OCI-LY7 (cell line): Measurements from ENCODE around the gene C1orf210. TPM values are rescaled to one million over a fixed set of nuclear protein-coding genes. Genes with fewer than 3 reads are reported as not detected.

Experiments
- BruUV-seq: library from RNA; stranded (reverse); fragments of 400-500 nt; replicated peaks from 2 replicates; lab custom pipeline; 2021; lab: Mats Ljungman, UMichigan
- CTCF ChIA-PET: fragments of 300-600 bp; sonication (Branson Sonifier 250); formaldehyde crosslinking; loops from one replicate; lab custom pipeline; 2022; ENCODE audit warnings: antibody characterized with exemption; ENCODE audit not compliant: unreplicated experiment; lab: Charles Lee
- POLR2A ChIA-PET: fragments of 300-600 bp; sonication (Branson Sonifier 250); formaldehyde crosslinking; loops from one replicate; lab custom pipeline; 2022; ENCODE audit warnings: antibody characterized with exemption; lab: Charles Lee
- DNase-seq: peaks from one replicate; pipeline ENCODE4 v3.0.0-alpha.2; 2015; ENCODE audit warnings: low spot score
- H2AFZ ChIP-seq: fragments of 200-600 bp; sonication (generic), shearing (Covaris generic); 2 replicates; pipeline ENCODE4 v1.6.1; 2014; ENCODE audit warnings: mild to moderate bottlenecking, antibody characterized with exemption, low read length, moderate library complexity
- H3K27ac ChIP-seq: fragments of 200-600 bp; sonication (generic); 2 replicates; pipeline ENCODE4 v1.5.1; 2014; ENCODE audit warnings: mixed run types, low read depth, mild to moderate bottlenecking, moderate library complexity, low read length, inconsistent platforms; ENCODE audit not compliant: poor library complexity, severe bottlenecking
- H3K36me3 ChIP-seq: fragments of 200-600 bp; sonication (generic); 2 replicates; pipeline ENCODE4 v1.6.1; 2014; ENCODE audit warnings: mild to moderate bottlenecking, antibody characterized with exemption, low read length, moderate library complexity, mixed read lengths; ENCODE audit not compliant: insufficient read depth
- H3K4me1 ChIP-seq: fragments of 200-600 bp; sonication (generic); 2 replicates; pipeline ENCODE4 v1.5.1; 2014; ENCODE audit warnings: mild to moderate bottlenecking, low read length; ENCODE audit not compliant: insufficient read depth, poor library complexity, severe bottlenecking
- H3K4me2 ChIP-seq: fragments of 200-600 bp; sonication (generic); 2 replicates; pipeline ENCODE4 v1.6.1; 2014; ENCODE audit warnings: mild to moderate bottlenecking, low read length
- H3K4me3 ChIP-seq: fragments of 200-600 bp; sonication (generic); 2 replicates; pipeline ENCODE4 v1.5.1; 2014; ENCODE audit warnings: mild to moderate bottlenecking, low read depth, low read length; ENCODE audit not compliant: poor library complexity, severe bottlenecking
- H3K79me2 ChIP-seq: fragments of 200-600 bp; sonication (generic); 2 replicates; pipeline ENCODE4 v1.6.1; 2016; ENCODE audit warnings: low read depth, mild to moderate bottlenecking, low read length, moderate library complexity, mixed read lengths; ENCODE audit not compliant: insufficient read depth
- H3K9me2 ChIP-seq: fragments of 200-600 bp; sonication (generic); 2 replicates; pipeline ENCODE4 v1.6.1; 2016; ENCODE audit warnings: mild to moderate bottlenecking, low read length, mixed read lengths; ENCODE audit not compliant: insufficient read depth
- H3K9me3 ChIP-seq: fragments of 200-600 bp; sonication (generic); 2 replicates; pipeline ENCODE4 v1.6.1; 2014; ENCODE audit warnings: mild to moderate bottlenecking, mixed run types, low read length, mixed read lengths
- H4K20me1 ChIP-seq: fragments of 200-600 bp; sonication (generic); 2 replicates; pipeline ENCODE4 v1.6.1; 2014; ENCODE audit warnings: mild to moderate bottlenecking, antibody characterized with exemption, low read length, moderate library complexity, mixed read lengths; ENCODE audit not compliant: insufficient read depth
- EZH2phosphoT487 ChIP-seq: fragments of 200-600 bp; sonication (generic); IDR thresholded peaks from 2 replicates; pipeline ENCODE4 v1.6.1; 2018; ENCODE audit warnings: low read depth, borderline replicate concordance, mild to moderate bottlenecking, mixed run types, antibody characterized with exemption, low read length, moderate library complexity, mixed read lengths
- intact Hi-C: fragments of 100-400 bp; cut with micrococcal nuclease; formaldehyde crosslinking; loops from one replicate; pipeline ENCODE4 v1.10.0; 2022; ENCODE audit not compliant: unreplicated experiment
- total RNA-seq, 2 experiments: library from RNA; depleted of rRNA in 1 of 2; stranded (reverse); fragments of >200 nt in 1 of 2; shearing (Covaris generic) in 1 of 2; gene quantifications; 2 replicates each; pipeline ENCODE4 v1.2.3, GENCODE V29; 2014 to 2022
- TF ChIP-seq, protein P1 (sequence below): fragments of 200-600 bp; sonication (generic); conservative IDR thresholded peaks from 2 replicates; pipeline ENCODE4 v1.5.1; 2014; ENCODE audit warnings: mild to moderate bottlenecking, antibody characterized with exemption, low read length, moderate library complexity, mixed read lengths

C1orf210 gene
- total RNA-seq, 2 experiments from 2014 or later = not detected

DNA sequence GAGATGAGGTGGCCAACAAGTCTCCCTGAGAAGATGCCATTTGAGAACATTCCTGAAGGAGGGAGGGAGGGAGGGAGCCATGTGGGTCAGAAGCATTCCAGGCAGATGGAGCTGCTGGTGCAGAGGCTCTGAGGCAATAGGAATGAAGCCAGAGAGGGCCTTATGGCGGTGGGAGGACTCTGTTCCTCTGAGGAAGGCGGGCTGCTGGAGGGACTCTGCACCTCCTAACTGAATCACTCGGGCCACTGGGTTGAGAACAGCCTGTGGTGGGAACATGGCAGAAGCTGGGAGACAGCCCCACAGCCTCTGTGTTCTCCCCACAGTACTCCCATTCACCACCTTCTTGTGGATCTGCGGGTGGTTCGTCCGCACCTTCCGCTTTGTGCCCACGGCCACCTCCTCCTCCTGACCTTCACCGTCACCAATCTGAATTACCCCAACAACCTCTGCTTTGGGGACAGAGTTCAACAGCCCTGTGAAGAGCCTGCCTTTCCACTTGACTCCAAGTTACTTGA is 18.0 kb downstream of the C1orf210 start:
- Histone ChIP-seq H3K4me2 (no peak overlapping the region), H3K4me1 (no peaks in the 10 kb centered on the region), H4K20me1 (no peaks in the 10 kb centered on the region), H3K79me2 (no peaks in the 10 kb centered on the region), H3K4me3 (no peak overlapping the region), H3K27ac (no peak overlapping the region), H3K9me2 (no peaks in the 10 kb centered on the region), H2AFZ (no peak overlapping the region), H3K9me3 (peaks cover 11% of the 10 kb centered on the region; the same call in 1 of the 2 replicates), H3K36me3 (no peaks in the 10 kb centered on the region)
- no TSS peak for BruUV-seq
- CTCF ChIA-PET = no interaction called here
- TF ChIP-seq, protein P1, sequence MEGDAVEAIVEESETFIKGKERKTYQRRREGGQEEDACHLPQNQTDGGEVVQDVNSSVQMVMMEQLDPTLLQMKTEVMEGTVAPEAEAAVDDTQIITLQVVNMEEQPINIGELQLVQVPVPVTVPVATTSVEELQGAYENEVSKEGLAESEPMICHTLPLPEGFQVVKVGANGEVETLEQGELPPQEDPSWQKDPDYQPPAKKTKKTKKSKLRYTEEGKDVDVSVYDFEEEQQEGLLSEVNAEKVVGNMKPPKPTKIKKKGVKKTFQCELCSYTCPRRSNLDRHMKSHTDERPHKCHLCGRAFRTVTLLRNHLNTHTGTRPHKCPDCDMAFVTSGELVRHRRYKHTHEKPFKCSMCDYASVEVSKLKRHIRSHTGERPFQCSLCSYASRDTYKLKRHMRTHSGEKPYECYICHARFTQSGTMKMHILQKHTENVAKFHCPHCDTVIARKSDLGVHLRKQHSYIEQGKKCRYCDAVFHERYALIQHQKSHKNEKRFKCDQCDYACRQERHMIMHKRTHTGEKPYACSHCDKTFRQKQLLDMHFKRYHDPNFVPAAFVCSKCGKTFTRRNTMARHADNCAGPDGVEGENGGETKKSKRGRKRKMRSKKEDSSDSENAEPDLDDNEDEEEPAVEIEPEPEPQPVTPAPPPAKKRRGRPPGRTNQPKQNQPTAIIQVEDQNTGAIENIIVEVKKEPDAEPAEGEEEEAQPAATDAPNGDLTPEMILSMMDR = no peak
- TF ChIP-seq EZH2phosphoT487 = no peak
- intact Hi-C loops = no loop called here
- DNase-seq = no peak
- POLR2A ChIA-PET = no interaction called here

DNA sequence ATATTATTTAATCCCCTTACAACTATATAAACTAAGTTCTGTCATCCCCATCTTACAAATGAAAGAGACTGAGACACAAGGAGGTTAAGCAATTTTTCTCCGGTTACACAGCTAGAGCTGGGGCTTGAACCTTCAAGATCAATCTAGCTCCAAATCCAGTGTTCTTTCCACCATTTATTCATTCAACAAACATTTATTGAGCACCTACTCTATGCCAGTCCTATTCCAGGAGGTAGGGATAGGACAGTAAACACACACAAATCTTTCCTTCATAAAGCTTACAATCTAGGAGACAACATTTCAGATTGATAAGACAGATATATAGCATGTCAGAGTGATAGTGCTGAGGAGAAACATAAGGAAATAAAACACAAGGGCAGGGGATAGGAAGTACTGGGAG is 18.5 kb downstream of the C1orf210 start:
- TF ChIP-seq, protein P1 = no peak
- no peak for TF ChIP-seq EZH2phosphoT487
- no peak overlapping the region for H3K27ac ChIP-seq
- DNase-seq = no peak
- no TSS peak for BruUV-seq
- intact Hi-C loops = no loop called here
- H3K4me1 ChIP-seq = no peaks in the 10 kb centered on the region
- no peaks in the 10 kb centered on the region for H4K20me1 ChIP-seq
- H3K9me2 ChIP-seq = no peaks in the 10 kb centered on the region
- no peak overlapping the region for H3K4me3 ChIP-seq
- H3K9me3 ChIP-seq = peaks cover 15% of the 10 kb centered on the region; the same call in 1 of the 2 replicates
- H3K4me2 ChIP-seq = no peak overlapping the region
- POLR2A ChIA-PET = interaction anchor here (0.7 kb wide), 1 partner anchor 35 kb away, joined by 4 read pairs; no protein-coding TSS in a partner anchor
- no peaks in the 10 kb centered on the region for H3K36me3 ChIP-seq
- CTCF ChIA-PET = no interaction called here
- H2AFZ ChIP-seq = no peak overlapping the region
- H3K79me2 ChIP-seq = no peaks in the 10 kb centered on the region

DNA sequence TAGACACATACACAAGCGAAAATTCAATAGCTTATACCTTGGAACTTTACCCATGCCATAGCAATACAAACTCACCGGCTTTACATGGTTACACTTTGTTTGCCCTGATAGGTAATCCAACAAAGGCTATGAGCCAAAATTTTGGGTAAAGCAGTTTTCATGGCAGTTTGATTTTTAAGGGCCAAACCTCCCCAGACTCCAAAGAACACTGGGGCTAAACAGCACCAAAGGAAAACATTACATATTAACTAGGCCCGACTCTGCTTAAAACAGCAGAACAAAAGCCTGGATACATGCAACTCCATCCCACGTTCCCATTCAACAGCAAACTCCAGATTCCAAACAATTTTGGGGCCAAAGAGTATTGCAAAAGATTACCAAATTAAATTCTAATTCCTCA is 19.9 kb downstream of the C1orf210 start:
- peaks cover 17% of the 10 kb centered on the region; the same call in 1 of the 2 replicates for H3K9me3 ChIP-seq
- H3K4me2 ChIP-seq = no peak overlapping the region
- H3K36me3 ChIP-seq = no peaks in the 10 kb centered on the region
- DNase-seq = no peak
- no TSS peak for BruUV-seq
- no peaks in the 10 kb centered on the region for H3K79me2 ChIP-seq
- intact Hi-C loops = no loop called here
- H3K4me1 ChIP-seq = no peaks in the 10 kb centered on the region
- no peak overlapping the region for H3K27ac ChIP-seq
- ChIA-PET POLR2A (no interaction called here), CTCF (no interaction called here)
- no peak overlapping the region for H3K4me3 ChIP-seq
- no peaks in the 10 kb centered on the region for H3K9me2 ChIP-seq
- H4K20me1 ChIP-seq = no peaks in the 10 kb centered on the region
- no peak overlapping the region for H2AFZ ChIP-seq
- TF ChIP-seq, protein P1 = no peak
